GM21576 (cell line): ENCODE data around the gene RNF6.
"Not testable (repeated sequence)": the region's sequence is repeated elsewhere in the genome, so short reads cannot be mapped to it uniquely, and the experiment has no call there.

Source experiments
- ATAC-seq: cut with Tn5 transposase; IDR thresholded peaks from one replicate; pipeline ENCODE4 v1.9.1; 2021; ENCODE audit warnings: mild to moderate bottlenecking, moderate library complexity; ENCODE audit not compliant: unreplicated experiment

RNF6 gene

DNA sequence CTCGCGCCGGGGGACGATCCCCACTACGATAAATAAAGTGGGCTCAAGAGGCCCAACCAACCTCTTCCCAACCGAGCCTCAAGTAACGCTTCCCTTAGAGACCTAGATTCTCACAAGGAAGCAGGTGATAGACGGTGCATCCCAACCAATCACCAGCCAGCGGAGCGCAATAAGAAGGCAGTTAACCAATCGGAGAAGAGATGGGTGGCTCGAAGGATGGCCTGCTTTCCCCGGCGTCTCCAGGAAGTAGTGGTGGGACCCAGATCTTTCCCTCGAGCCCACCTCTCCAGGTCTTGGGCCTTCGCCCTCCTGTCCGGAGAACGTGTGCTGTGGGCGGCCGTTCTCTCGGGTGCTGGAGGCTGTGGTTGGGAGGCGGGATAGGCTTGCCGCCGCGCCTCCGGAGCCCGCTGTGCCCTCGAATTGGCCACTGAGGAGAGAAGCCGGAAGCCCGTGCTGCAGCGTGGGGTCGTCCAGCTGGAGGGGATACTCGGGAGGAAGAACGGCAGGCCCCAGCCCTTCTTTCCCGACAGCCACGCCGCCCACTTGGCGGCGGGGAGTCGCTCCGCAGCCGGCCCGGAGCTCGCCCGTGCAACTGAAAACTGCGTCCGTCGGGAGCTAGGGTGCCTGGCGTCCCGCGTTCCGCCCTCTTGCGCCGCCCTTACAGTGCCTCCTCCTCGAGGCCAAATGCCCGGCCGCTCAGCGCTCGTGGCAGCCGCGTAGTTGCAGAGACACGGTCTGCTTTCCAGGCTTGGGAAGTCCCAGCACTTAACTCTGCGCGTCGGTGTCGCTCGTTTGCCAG lies at the start of gene RNF6:
RNF6 (minus strand) TSS at position 594 of the 799 bp plus-strand sequence. CDS start 2,665 bp downstream, outside the sequence.
- peak; percentile 96 for ATAC-seq

DNA sequence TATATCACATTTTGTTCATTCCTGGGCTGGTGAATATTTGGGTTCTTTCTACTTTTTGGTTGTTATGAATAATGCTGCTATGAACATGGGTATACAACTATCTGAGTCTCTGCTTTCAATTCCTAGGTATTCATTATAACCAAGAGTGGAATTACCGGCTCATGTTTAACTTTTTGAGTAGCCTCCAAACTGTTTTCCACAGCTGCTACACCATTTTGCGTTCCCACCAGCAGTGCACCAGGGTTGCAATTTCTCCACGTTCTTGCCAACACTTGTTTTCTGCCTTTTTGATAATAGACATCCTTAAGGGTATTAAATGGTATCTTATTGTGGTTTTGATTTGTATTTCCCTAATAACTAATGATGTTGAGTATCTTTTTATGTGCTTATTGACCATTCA lies 48.6 kb upstream of the RNF6 start:
- ATAC-seq: no peak

DNA sequence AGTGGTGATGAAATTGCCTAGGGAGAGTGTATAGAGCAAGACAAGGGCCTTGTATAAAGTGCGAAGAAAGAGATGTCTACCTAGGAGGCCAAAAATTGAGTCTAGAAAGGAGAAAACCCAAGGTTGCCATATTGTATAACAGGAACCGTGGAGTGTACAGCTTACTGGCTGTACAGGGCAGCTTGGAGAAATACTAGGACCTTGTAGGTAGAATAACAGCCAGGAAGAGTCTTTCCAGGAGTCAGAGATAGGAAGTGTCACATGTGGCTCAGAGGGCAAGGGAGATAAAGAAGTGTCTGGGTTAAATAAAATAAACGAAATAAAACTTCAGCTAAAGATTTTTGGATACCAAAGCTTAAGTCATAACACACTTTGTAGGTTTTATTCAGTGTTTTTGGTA lies 44.2 kb upstream of the RNF6 start:
- ATAC-seq: no peak

DNA sequence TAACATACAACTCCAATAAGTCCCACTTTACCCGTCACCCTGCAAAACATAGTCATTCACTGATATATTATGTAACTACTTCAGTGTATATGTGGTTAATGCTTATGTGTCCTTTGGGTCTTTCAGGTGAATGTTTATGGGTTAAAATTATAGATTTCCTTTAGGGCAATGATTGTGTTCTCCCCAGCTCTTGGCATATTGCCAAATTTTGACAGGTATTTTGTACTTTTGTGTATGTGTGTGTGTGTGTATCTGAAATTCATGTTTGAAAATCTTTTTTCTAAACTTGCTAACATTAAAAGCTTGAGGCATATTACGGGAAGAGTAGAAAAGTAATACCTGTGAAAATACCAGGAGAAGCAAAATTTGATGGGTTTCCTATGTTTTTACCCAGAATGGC lies 40.0 kb upstream of the RNF6 start:
- ATAC-seq: no peak

DNA sequence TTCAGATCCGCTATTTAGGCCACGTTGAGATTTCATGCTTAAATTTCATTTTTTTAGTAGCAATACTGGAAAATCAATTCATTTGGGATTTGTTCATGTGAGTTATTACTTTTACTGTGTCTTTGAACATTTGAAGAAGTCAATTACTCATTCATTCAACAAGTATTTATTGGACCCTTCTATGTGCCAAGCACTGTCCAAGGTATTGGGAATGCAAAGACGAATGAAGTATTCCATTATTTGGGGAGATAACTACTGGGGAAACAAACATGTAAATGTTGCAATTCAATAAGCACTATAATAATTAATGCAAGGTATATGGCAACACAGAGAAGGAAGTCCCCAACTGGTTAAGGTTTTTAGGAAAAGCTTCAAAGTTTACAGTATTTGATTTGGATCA lies 37.5 kb upstream of the RNF6 start:
- ATAC-seq: no peak

DNA sequence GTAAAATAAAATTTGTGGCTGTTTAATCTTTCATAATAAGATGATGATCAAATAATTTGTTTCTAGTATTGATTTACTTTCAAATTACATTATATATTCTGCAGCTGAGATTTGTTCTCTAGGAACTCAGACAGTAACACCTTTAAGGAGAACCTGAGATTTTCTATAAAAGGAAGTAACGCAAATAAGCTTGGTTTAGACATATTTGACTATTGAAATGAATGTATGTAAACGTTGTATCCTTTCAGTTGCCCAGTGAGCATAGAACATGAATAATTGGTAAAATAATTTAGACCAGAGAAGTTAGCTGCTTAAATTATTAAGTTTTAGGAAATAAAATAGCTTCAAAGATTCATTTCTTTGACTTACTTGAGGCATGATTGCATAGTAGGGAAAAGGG lies 34.9 kb upstream of the RNF6 start:
- ATAC-seq: no peak

DNA sequence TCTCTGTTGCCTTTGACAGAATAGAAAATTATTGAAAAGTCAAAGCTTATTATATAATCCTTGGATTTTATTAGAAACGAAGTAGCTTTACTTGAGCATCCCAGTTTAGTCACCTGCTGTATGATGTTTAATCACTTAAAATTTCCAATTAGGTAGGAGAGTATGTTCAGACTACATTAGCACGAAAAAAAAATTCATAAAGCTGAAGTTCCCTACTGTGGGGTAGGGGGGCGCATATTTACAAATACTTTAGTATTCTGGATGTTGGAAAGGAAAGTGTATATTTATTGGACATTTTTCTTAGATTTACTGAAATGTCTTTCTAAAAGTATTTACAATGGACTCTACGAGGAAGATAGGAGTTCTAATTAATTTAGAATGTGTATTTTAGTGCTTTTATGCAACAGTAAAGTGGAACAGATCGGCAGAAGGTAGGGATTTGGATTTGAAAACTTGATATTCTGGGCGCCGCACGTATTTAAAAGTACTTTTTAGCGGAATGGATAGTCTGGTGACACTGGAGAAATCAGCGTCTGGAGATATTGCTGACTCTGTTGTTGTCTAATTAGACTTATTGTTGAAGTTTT lies 33.7 kb upstream of the RNF6 start:
- ATAC-seq: no peak

DNA sequence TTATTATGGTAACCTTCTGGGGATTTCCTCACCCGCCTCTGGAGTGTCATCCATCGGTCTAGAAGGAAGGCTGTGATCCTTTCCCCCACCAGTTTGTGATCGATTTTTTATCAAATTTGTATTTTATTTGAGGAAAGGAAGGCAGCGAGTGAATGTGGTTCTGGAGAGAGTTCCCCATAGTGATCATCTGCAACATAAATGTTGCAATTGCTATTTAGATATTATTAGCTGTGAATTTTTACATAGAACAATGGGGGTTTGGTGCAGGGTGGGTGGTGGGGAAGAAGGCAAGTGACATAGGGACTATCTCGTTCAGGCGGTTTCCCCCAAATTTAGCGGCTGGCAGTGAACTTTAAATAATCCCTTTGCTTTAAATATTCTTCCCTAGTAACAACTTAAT lies 33.0 kb upstream of the RNF6 start:
- no peak for ATAC-seq

DNA sequence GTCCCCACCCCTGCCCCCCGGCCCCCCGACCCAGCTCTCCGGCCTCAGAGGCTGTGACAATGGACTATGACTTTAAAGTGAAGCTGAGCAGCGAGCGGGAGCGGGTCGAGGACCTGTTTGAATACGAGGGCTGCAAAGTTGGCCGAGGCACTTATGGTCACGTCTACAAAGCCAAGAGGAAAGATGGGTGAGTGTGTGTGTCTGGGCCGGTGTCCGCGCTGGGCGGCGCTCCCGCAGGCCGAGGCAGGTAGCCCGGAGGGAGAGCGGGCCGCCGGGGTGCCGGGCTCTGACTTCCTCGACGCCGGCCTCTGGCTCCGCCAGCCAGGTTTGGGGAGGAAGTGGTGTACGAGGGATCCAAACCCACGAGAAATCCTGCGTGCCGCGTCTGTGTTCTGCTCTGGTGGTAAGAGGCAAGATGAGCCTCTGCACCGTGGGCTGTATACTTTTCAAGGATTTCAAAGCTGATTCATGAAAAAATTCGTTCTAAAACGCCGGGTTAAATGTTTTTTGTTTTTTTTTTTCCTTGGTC lies 32.5 kb upstream of the RNF6 start:
- ATAC-seq: peak; percentile 39

DNA sequence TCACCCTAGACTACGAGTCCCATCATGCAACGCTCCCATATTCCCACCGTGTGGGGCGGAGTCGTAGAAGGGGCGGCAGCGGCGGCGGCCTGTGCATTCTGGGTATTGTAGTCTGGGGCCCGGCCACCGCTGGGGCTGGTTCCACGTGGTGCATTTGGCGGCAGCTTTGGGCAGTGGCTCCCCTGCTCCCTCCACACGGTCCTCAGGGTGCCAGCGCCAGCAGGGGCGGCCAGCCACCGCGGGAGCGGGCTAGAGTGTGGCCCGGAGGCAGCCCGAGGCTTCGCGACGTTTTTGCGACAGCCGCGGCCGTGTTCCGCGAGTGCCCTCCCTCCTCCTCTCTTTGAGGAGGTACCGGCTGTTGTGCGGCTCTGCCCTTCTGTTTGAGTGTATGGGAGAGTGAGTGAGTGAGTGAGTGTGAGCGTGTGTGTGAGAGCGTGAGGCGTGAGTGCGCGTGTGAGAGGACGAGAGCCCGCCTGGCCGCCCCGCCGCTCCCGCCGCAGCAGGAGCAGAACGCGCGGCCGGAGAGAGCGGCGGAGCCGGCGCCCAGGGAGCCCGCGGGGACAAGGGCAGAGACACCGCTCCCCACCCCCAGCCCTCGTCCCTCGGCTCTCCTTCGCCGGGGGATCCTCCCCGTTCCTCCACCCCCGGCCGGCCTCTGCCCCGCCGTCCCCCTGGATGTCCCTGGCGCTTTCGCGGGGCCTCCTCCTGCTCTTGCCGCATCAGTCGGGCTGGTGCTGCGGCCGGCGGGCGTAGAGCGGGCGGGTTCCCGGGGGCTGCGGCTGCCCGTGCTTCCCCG lies 31.9 kb upstream of the RNF6 start, which contains the start of gene CDK8:
CDK8 (plus strand) TSS at position 343 of the 796 bp plus-strand sequence. CDS start 513 bp downstream, outside the sequence.
- peak; percentile 82 for ATAC-seq

DNA sequence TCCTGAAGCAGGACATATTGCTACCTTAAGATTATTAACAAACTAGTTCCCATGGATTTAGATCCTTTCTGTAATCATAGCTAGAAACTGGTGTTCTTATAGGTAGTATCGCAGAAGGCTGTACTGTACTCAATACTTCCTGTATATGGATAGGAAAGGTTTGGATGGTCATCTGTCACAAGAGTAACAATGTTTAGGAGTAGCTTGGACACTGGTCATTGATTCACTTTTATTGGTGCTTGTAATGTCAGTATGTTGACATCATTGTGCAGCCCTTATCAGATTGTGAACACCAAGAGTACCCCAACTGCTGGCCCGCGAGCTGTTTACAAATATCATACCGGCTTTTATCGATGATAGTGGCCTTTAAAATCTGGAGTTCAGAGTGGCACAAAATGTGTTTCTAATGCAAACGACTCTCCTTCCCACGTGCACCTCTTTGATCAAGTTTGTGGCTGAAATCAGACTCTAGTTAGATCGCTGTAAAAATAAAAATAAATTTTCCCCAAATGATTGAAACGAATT lies 31.2 kb upstream of the RNF6 start:
- ATAC-seq: no peak

DNA sequence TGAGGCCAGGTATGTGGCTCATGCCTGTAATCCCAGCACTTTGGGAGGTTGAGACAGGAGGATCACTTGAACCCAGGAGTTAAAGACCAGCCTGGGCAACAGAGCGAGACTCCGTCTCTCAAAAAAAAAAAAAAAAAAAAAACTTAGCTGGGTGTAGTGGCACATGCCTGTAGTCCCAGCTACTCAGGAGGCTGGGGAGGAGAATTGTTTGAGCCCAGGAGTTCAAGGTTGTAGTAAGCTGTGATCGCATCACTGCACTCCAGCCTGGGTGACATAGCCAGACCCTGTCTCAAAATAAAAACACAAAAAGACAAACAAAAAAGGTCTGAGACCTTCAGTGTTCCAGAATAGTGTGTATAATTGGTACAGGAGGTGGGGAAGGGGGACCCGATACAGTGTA lies 29.9 kb upstream of the RNF6 start:
- ATAC-seq: not testable (repeated sequence)

DNA sequence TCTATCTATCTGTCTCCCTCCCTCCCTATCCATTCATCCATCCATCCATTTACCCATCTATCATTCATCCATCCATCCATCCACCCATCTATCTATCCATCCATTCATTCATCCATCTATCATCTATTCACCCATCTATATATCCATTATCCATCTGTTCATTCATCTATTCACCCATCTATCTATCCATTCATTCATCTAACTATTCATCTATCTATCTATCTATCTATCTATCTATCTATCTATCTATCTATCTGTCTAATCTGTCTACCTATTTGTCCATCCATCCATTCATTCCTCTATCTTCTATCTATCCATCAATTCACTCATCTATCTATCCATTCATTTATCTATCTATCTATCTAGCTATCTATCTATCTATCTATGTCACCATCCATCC lies 27.4 kb upstream of the RNF6 start:
- ATAC-seq: no peak

DNA sequence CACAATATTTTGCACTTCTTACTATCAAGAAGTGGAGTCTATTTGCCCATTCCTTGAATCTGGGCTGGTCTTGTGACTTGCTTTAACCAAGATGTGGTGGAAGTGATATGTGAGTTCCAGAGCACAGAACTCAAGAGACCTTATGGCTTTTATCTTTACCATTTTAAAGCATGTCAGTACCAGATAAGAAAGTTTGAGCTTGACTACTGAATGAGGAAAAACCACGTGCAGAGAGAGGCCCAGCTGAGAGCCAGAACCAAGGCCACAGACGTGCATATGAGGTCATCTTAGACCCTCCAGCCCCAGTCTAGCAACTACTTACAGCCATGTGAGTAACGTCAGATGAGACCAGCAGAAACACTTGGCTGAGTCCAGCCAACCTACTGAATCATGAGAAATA lies 25.5 kb upstream of the RNF6 start:
- no peak for ATAC-seq

DNA sequence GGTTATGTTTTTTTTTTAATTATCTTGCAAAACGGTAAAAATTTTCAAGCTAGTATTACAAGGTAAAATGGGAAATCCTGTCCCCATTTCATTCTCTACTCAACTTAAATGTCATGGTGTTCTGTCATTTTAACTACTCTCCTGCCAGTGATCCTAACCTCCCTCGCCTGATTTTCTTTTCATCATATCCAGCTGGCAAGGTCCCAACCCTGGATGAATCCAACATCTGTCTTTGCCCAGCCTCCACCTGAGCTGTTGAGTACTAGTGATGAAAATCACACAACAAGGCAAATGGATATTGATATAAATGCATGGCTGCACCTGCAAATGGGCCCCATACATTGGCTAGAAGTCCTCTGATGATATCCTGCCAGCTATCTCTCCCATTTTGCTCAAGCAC lies 24.9 kb upstream of the RNF6 start:
- ATAC-seq: no peak

DNA sequence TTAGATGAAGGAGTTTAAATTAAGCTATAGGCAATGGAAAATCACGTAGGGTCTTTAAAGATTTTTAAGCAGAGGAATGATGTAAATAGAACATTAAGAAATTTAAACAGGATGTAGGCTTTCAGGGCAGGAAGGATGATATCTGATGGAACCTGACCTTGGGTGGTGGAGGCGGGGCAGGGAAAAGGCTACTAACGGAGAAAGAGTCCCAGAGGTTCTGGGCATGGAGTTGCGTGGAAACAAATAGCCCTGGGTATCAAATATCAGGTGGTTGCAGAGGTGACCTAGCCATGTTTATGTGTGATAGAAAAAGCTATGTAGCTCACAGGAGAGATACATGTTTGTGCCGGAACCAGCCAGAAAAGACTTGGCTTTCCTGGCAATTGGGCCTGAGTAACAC lies 24.0 kb upstream of the RNF6 start:
- ATAC-seq: no peak

DNA sequence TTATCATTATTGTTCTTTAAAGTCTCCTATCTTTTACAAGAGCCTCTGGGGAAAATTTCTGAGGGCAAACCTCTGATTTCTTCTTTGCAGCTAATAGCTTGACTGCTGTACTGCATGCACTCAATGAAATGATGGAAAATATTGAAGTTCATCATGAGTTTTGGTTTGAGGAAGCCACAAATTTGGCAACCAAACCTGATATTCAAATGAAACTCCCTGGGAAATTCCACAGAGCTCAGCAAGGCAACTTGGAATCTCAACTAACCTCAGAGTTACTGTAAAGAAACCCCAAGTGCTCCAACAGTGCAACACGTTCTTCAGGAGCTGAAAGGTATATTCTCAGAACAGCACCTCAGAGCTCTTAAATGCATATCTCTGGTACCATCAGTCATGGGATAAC lies 14.2 kb upstream of the RNF6 start:
- ATAC-seq: no peak

DNA sequence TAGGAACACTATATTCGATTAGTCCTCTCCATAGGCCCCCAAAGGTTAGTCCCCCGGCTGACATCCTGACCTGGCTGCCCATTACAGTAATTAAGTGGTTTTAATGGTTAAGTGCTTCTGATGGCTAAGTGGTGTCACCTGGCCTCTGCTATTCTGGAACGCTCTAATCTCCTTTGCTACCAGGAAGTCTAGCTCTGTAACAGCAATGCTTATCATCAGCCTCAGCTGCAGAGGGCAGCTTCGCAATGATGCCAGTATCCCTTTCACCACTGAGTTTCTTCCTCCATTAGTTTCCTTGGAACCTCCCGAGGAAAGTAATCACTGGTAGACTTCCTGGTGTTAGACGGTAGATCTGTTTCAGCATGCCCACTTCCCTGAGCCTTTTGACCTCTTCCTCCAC lies 8.6 kb upstream of the RNF6 start:
- no peak for ATAC-seq

DNA sequence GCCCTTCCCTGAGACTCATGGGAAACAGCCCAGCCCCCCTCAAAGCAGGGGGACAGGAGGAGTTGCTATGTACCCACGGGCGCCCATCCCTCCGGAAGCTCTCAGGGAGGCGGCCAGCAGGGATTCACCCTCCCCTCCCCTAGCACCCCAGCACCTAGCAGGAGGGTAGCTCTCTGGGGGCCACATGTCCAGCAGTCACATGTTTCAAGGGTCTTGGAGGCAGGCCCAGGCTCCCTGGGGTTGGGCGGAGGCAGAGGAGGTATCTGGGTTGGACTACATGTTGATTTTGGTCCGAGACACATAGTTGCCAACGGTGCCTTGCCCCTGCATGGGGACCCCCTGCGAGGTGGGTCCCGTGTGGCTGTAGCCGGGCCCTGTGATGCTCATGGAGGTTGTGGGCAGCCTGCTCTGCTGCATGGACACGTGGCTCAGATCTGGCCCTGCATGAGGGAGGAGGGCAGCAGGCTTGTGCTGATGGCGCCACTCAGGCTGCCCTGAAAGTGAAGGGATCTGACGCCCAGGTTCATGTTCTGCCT lies 7.0 kb upstream of the RNF6 start:
- no peak for ATAC-seq

DNA sequence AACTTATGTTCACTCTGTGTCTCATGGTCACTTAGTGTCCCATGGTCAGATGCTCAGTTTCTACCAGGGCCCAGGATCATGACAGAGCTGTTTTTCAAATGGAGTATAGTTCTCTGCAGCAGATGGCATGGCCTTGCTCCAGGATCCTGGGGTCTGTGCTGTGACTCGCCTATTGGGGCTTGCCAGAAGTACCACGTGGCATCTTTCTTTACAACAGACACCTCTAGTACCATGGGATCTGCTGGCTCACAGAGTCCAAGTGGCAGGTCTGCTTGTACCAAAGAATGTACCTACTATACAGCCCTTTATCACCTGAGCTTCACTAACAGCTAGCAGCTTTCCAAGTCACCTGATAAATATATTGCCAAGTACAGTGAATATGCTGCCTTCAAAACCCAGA lies 6.0 kb upstream of the RNF6 start:
- ATAC-seq: no peak
